ENCODE results near the gene CHST5.
"Not testable (repeated sequence)": the region's sequence is repeated elsewhere in the genome, so short reads cannot be mapped to it uniquely, and the experiment has no call there.

The CHST5 gene

GRCh38 chr16:75546293-75546692 is 10.4 kb upstream of the CHST5 start:
- Histone ChIP-seq H3K27ac (ENCODE audit: poor library complexity, severe bottlenecking) (no peak overlapping the region), H3K27me3 (ENCODE audit: insufficient read depth, poor library complexity, severe bottlenecking) (no peaks in the 10 kb centered on the region), H3K9me3 (ENCODE audit: severe bottlenecking) (peaks cover 2% of the 10 kb centered on the region), H3K4me1 (ENCODE audit: insufficient read depth, poor library complexity, severe bottlenecking) (no peaks in the 10 kb centered on the region), H3K36me3 (ENCODE audit: low read depth) (peaks cover 14% of the 10 kb centered on the region), H3K4me3 (ENCODE audit: severe bottlenecking) (no peak overlapping the region)
- no peak for ATAC-seq (ENCODE audit: low read depth)
- no peak for DNase-seq (ENCODE audit: low spot score)
- TF ChIP-seq CTCF (IDR thresholded peaks at IDR 0.05; ENCODE audit: poor library complexity, severe bottlenecking): no peak

- not testable (repeated sequence) for H3K9me3 ChIP-seq (ENCODE audit: severe bottlenecking); ATAC-seq (ENCODE audit: low read depth); H3K4me3 ChIP-seq (ENCODE audit: severe bottlenecking); DNase-seq (ENCODE audit: low spot score); H3K4me1 ChIP-seq (ENCODE audit: insufficient read depth, poor library complexity, severe bottlenecking); H3K27me3 ChIP-seq (ENCODE audit: insufficient read depth, poor library complexity, severe bottlenecking); H3K27ac ChIP-seq (ENCODE audit: poor library complexity, severe bottlenecking)
- peaks cover 15% of the 10 kb centered on the region for H3K36me3 ChIP-seq (ENCODE audit: low read depth)
Measured at GRCh38 chr16:75545879-75546278, 10.0 kb upstream of the CHST5 start.

GRCh38 chr16:75542462-75542861 is 6.6 kb upstream of the CHST5 start:
- peaks cover 18% of the 10 kb centered on the region for H3K36me3 ChIP-seq (ENCODE audit: low read depth)
- ATAC-seq (ENCODE audit: low read depth); H3K9me3 ChIP-seq (ENCODE audit: severe bottlenecking); H3K27ac ChIP-seq (ENCODE audit: poor library complexity, severe bottlenecking); H3K4me3 ChIP-seq (ENCODE audit: severe bottlenecking); DNase-seq (ENCODE audit: low spot score); H3K27me3 ChIP-seq (ENCODE audit: insufficient read depth, poor library complexity, severe bottlenecking); H3K4me1 ChIP-seq (ENCODE audit: insufficient read depth, poor library complexity, severe bottlenecking): not testable (repeated sequence)

- no peaks in the 10 kb centered on the region for H3K4me1 ChIP-seq (ENCODE audit: insufficient read depth, poor library complexity, severe bottlenecking)
- peaks cover 2% of the 10 kb centered on the region for H3K9me3 ChIP-seq (ENCODE audit: severe bottlenecking)
- no peak for ATAC-seq (ENCODE audit: low read depth)
- DNase-seq (ENCODE audit: low spot score): no peak
- H3K4me3 ChIP-seq (ENCODE audit: severe bottlenecking): no peak overlapping the region
- H3K27ac ChIP-seq (ENCODE audit: poor library complexity, severe bottlenecking): no peak overlapping the region
- TF ChIP-seq CTCF (IDR thresholded peaks at IDR 0.05; ENCODE audit: poor library complexity, severe bottlenecking): no peak
- peaks cover 18% of the 10 kb centered on the region for H3K36me3 ChIP-seq (ENCODE audit: low read depth)
- no peaks in the 10 kb centered on the region for H3K27me3 ChIP-seq (ENCODE audit: insufficient read depth, poor library complexity, severe bottlenecking)
Measured at GRCh38 chr16:75541236-75541635, 5.3 kb upstream of the CHST5 start.

- not testable (repeated sequence) for H3K27ac ChIP-seq (ENCODE audit: poor library complexity, severe bottlenecking); H3K27me3 ChIP-seq (ENCODE audit: insufficient read depth, poor library complexity, severe bottlenecking); DNase-seq (ENCODE audit: low spot score); H3K4me3 ChIP-seq (ENCODE audit: severe bottlenecking); H3K4me1 ChIP-seq (ENCODE audit: insufficient read depth, poor library complexity, severe bottlenecking); H3K9me3 ChIP-seq (ENCODE audit: severe bottlenecking)
- ATAC-seq (ENCODE audit: low read depth): peak; percentile 69
- H3K36me3 ChIP-seq (ENCODE audit: low read depth): peaks cover 18% of the 10 kb centered on the region
Measured at GRCh38 chr16:75538882-75539565, 3.1 kb upstream of the CHST5 start.

GRCh38 chr16:75537776-75538175 is 1.9 kb upstream of the CHST5 start:
- DNase-seq (ENCODE audit: low spot score) (no peak), ATAC-seq (ENCODE audit: low read depth) (no peak)
- Histone ChIP-seq H3K9me3 (ENCODE audit: severe bottlenecking) (peaks cover 2% of the 10 kb centered on the region), H3K4me3 (ENCODE audit: severe bottlenecking) (no peak overlapping the region), H3K4me1 (ENCODE audit: insufficient read depth, poor library complexity, severe bottlenecking) (no peaks in the 10 kb centered on the region), H3K27ac (ENCODE audit: poor library complexity, severe bottlenecking) (no peak overlapping the region), H3K36me3 (ENCODE audit: low read depth) (peaks cover 9% of the 10 kb centered on the region), H3K27me3 (ENCODE audit: insufficient read depth, poor library complexity, severe bottlenecking) (no peaks in the 10 kb centered on the region)
- TF ChIP-seq CTCF (IDR thresholded peaks at IDR 0.05; ENCODE audit: poor library complexity, severe bottlenecking): no peak
